ENCODE results near the gene MACIR. TPM values are rescaled to one million over a fixed set of nuclear protein-coding genes. Genes with fewer than 3 reads are reported as not detected.

The MACIR gene
- total and polyA plus RNA-seq, 9 donors: 9.3 to 15.6 (median 12.1) TPM

- WGBS (ENCODE audit: insufficient coverage): no CpG with 5 or more reads among the region's 4 CpGs
- Histone ChIP-seq H3K36me3 (ENCODE audit: control insufficient read depth, insufficient read depth, low read length) (no peaks in the 10 kb centered on the region), H3K9me3 (replicated peaks; ENCODE audit: control insufficient read depth, low read depth, low read length) (no peaks in the 10 kb centered on the region), H3K4me3 (ENCODE audit: low read length) (no peak overlapping the region), H3K4me1 (ENCODE audit: control insufficient read depth, insufficient read depth, low read length) (no peaks in the 10 kb centered on the region), H3K27ac (ENCODE audit: low read length) (no peak overlapping the region), H3K27me3 (ENCODE audit: control insufficient read depth, insufficient read depth, low read length) (no peaks in the 10 kb centered on the region)
- no peak for DNase-seq
Measured at GRCh38 chr5:103298607-103299188, 40.1 kb downstream of the MACIR start.

DNA sequence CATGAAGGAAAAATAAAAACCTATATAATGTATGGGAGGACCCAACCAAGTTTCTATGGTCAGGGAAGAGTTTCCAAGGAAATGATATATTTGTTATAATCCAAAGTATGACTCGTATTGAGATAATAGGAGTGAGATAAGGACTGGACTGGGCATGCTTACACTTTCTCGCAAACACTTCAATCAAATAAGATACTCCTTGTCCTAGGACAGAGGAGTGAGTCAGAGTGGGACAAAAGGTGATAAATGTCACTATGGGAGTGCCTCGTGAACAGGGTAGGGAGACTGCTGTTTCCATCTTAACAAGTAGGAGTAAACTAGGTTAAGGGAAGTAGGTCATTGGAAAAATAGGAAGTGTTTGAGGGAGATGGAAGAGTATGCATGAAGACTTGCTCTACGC is 47.2 kb downstream of the MACIR start:
- 67% methylated on average over 1 of the region's 4 CpGs for WGBS (ENCODE audit: insufficient coverage)
- Histone ChIP-seq H3K9me3 (replicated peaks; ENCODE audit: control insufficient read depth, low read depth, low read length) (no peaks in the 10 kb centered on the region), H3K27me3 (ENCODE audit: control insufficient read depth, insufficient read depth, low read length) (no peaks in the 10 kb centered on the region), H3K36me3 (ENCODE audit: control insufficient read depth, insufficient read depth, low read length) (no peaks in the 10 kb centered on the region), H3K4me1 (ENCODE audit: control insufficient read depth, insufficient read depth, low read length) (no peaks in the 10 kb centered on the region), H3K27ac (ENCODE audit: low read length) (no peak overlapping the region), H3K4me3 (ENCODE audit: low read length) (no peak overlapping the region)
- DNase-seq: no peak

DNA sequence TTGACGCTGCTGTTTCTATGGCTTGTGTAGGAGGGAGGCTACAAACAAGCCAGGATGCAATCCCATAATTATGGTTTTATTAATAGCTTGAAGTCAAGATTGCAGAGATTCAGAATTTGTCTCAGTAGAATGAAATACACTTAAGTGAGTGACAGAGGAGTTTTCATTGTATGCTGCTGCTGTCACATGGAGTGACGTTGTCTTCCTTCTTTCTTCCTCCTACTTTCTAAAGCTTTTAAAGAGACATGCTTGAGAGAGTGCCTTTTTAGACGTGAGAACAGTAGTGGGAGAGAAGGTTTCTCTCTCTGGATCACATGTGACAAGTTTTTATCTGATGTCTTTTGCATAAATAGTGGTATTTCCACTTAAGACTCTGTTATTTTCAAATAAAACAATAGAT is 48.9 kb downstream of the MACIR start:
- H3K27me3 ChIP-seq (ENCODE audit: control insufficient read depth, insufficient read depth, low read length): no peaks in the 10 kb centered on the region
- no peaks in the 10 kb centered on the region for H3K36me3 ChIP-seq (ENCODE audit: control insufficient read depth, insufficient read depth, low read length)
- no peak overlapping the region for H3K27ac ChIP-seq (ENCODE audit: low read length)
- no peak overlapping the region for H3K4me3 ChIP-seq (ENCODE audit: low read length)
- WGBS (ENCODE audit: insufficient coverage): no CpG with 5 or more reads among the region's 3 CpGs
- no peak for DNase-seq
- no peaks in the 10 kb centered on the region for H3K9me3 ChIP-seq (replicated peaks; ENCODE audit: control insufficient read depth, low read depth, low read length)
- no peaks in the 10 kb centered on the region for H3K4me1 ChIP-seq (ENCODE audit: control insufficient read depth, insufficient read depth, low read length)

- no peaks in the 10 kb centered on the region for H3K27me3 ChIP-seq (ENCODE audit: control insufficient read depth, insufficient read depth, low read length)
- H3K9me3 ChIP-seq (replicated peaks; ENCODE audit: control insufficient read depth, low read depth, low read length): no peaks in the 10 kb centered on the region
- H3K27ac ChIP-seq (ENCODE audit: low read length): no peak overlapping the region
- no peaks in the 10 kb centered on the region for H3K36me3 ChIP-seq (ENCODE audit: control insufficient read depth, insufficient read depth, low read length)
- no peak for DNase-seq
- no peak overlapping the region for H3K4me3 ChIP-seq (ENCODE audit: low read length)
- no CpG with 5 or more reads among the region's 3 CpGs for WGBS (ENCODE audit: insufficient coverage)
- no peaks in the 10 kb centered on the region for H3K4me1 ChIP-seq (ENCODE audit: control insufficient read depth, insufficient read depth, low read length)
Measured at GRCh38 chr5:103308774-103309173, 50.2 kb downstream of the MACIR start.

GRCh38 chr5:103313056-103313455 is 54.5 kb downstream of the MACIR start:
- Histone ChIP-seq H3K36me3 (ENCODE audit: control insufficient read depth, insufficient read depth, low read length) (no peaks in the 10 kb centered on the region), H3K4me1 (ENCODE audit: control insufficient read depth, insufficient read depth, low read length) (no peaks in the 10 kb centered on the region), H3K4me3 (ENCODE audit: low read length) (no peak overlapping the region), H3K27me3 (ENCODE audit: control insufficient read depth, insufficient read depth, low read length) (no peaks in the 10 kb centered on the region), H3K9me3 (replicated peaks; ENCODE audit: control insufficient read depth, low read depth, low read length) (no peaks in the 10 kb centered on the region), H3K27ac (ENCODE audit: low read length) (no peak overlapping the region)
- WGBS (ENCODE audit: insufficient coverage): no CpG with 5 or more reads among the region's 3 CpGs
- DNase-seq: no peak

GRCh38 chr5:103315455-103315854 is 56.9 kb downstream of the MACIR start:
- DNase-seq: no peak
- H3K36me3 ChIP-seq (ENCODE audit: control insufficient read depth, insufficient read depth, low read length): no peaks in the 10 kb centered on the region
- WGBS (ENCODE audit: insufficient coverage): no CpG with 5 or more reads among the region's 3 CpGs

GRCh38 chr5:103327451-103327850 is 68.9 kb downstream of the MACIR start:
- Histone ChIP-seq H3K4me3 (ENCODE audit: low read length) (no peak overlapping the region), H3K4me1 (ENCODE audit: control insufficient read depth, insufficient read depth, low read length) (no peaks in the 10 kb centered on the region), H3K27ac (ENCODE audit: low read length) (no peak overlapping the region), H3K9me3 (replicated peaks; ENCODE audit: control insufficient read depth, low read depth, low read length) (no peaks in the 10 kb centered on the region), H3K27me3 (ENCODE audit: control insufficient read depth, insufficient read depth, low read length) (no peaks in the 10 kb centered on the region), H3K36me3 (ENCODE audit: control insufficient read depth, insufficient read depth, low read length) (no peaks in the 10 kb centered on the region)
- WGBS (ENCODE audit: insufficient coverage): 86% methylated on average over 1 of the region's 1 CpG
- no peak for DNase-seq

More at GRCh38 chr5:103315455-103315854, 56.9 kb downstream of the MACIR start:
- H3K4me1 ChIP-seq (ENCODE audit: control insufficient read depth, insufficient read depth, low read length): no peaks in the 10 kb centered on the region
- H3K9me3 ChIP-seq (replicated peaks; ENCODE audit: control insufficient read depth, low read depth, low read length): no peaks in the 10 kb centered on the region
- H3K27me3 ChIP-seq (ENCODE audit: control insufficient read depth, insufficient read depth, low read length): no peaks in the 10 kb centered on the region
- no peak overlapping the region for H3K4me3 ChIP-seq (ENCODE audit: low read length)
- H3K27ac ChIP-seq (ENCODE audit: low read length): no peak overlapping the region

DNA sequence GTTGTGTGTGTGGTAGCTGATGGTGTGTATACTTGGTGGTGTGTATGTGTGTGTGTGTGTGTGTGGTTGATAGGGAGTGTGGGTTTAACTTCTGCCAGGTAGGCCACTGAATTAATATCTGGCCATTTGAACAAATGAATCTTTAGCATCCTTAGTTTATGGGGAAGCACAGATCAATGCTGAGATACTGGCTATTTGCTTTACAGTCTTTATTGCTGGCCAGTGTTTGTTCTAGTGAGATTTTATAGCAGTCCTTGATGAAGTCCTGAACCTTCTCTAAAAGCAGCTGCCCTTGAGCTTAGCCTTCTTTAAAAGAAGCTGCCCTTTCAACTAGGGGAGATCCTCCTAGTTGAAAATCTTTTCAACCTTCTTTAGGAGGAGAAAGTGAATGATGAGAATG is 69.3 kb downstream of the MACIR start:
- H3K4me1 ChIP-seq (ENCODE audit: control insufficient read depth, insufficient read depth, low read length): no peaks in the 10 kb centered on the region
- no peak overlapping the region for H3K4me3 ChIP-seq (ENCODE audit: low read length)
- no peaks in the 10 kb centered on the region for H3K36me3 ChIP-seq (ENCODE audit: control insufficient read depth, insufficient read depth, low read length)
- DNase-seq: no peak
- H3K27me3 ChIP-seq (ENCODE audit: control insufficient read depth, insufficient read depth, low read length): no peaks in the 10 kb centered on the region
- no peaks in the 10 kb centered on the region for H3K9me3 ChIP-seq (replicated peaks; ENCODE audit: control insufficient read depth, low read depth, low read length)
- H3K27ac ChIP-seq (ENCODE audit: low read length): no peak overlapping the region

Other genes with a start within 250 kb of the MACIR start
- gene GIN1, start 138.6 kb upstream of the MACIR start, total RNA-seq: 12.5 TPM
- gene GIN1, start 138.6 kb upstream of the MACIR start, polyA plus RNA-seq (ENCODE audit: insufficient read depth in 1 of 8, insufficient read length in 8 of 8, low replicate concordance in 1 of 8): 1 to 10 TPM; 7.6 to 9.4 (median 8.7) TPM
- gene PPIP5K2, start 138.5 kb upstream of the MACIR start, total RNA-seq: 45.3 TPM
- gene PPIP5K2, start 138.5 kb upstream of the MACIR start, polyA plus RNA-seq (ENCODE audit: insufficient read depth in 1 of 8, insufficient read length in 8 of 8, low replicate concordance in 1 of 8): 10 to 100 TPM; 23.8 to 39.1 (median 36.5) TPM

Measured in muscle of leg (tissue), 11 donors.